GM19240 (cell line): ENCODE measurements around the gene GALT.

Experiments
- DNase-seq: peaks from one replicate; pipeline ENCODE4 v3.0.0; 2011; ENCODE audit warnings: low spot score; ENCODE audit not compliant: insufficient read length

Gene GALT

GRCh38 chr9:34684145-34684544, 37.7 kb downstream of the GALT start:
- no peak for DNase-seq

- no peak for DNase-seq
These were observed 38.3 kb downstream of the GALT start for GRCh38 chr9:34684816-34685215.

GRCh38 chr9:34685591-34685990, 39.1 kb downstream of the GALT start:
- no peak for DNase-seq

GRCh38 chr9:34686231-34686630, 39.8 kb downstream of the GALT start:
- DNase-seq: no peak

GRCh38 chr9:34686732-34687131, 40.3 kb downstream of the GALT start:
- DNase-seq: no peak

- no peak for DNase-seq
These were observed 41.0 kb downstream of the GALT start for GRCh38 chr9:34687276-34688030.

GRCh38 chr9:34688329-34689115, 42.0 kb downstream of the GALT start:
- DNase-seq: no peak

GRCh38 chr9:34689116-34689470, 42.6 kb downstream of the GALT start:
- no peak for DNase-seq

GRCh38 chr9:34689512-34689911, 43.0 kb downstream of the GALT start:
- DNase-seq: no peak

- DNase-seq: no peak
These were observed 44.8 kb downstream of the GALT start, which contains the start of gene CCL19 for GRCh38 chr9:34690983-34691935. CCL19 (minus strand) TSS chr9:34691276; CDS start chr9:34691139, 137 bp downstream.

- no peak for DNase-seq
These were observed 45.5 kb downstream of the GALT start for GRCh38 chr9:34691936-34692315.

GRCh38 chr9:34693560-34693959, 47.1 kb downstream of the GALT start:
- DNase-seq: no peak

GRCh38 chr9:34694811-34695210, 48.3 kb downstream of the GALT start:
- DNase-seq: no peak
